ENCODE results near the gene KRT8.
A peak's percentile ranks its signal among the peaks of the same experiment; 100 is the strongest.
"Not testable (repeated sequence)": the region's sequence is repeated elsewhere in the genome, so short reads cannot be mapped to it uniquely, and the experiment has no call there.

KRT8 gene

DNA sequence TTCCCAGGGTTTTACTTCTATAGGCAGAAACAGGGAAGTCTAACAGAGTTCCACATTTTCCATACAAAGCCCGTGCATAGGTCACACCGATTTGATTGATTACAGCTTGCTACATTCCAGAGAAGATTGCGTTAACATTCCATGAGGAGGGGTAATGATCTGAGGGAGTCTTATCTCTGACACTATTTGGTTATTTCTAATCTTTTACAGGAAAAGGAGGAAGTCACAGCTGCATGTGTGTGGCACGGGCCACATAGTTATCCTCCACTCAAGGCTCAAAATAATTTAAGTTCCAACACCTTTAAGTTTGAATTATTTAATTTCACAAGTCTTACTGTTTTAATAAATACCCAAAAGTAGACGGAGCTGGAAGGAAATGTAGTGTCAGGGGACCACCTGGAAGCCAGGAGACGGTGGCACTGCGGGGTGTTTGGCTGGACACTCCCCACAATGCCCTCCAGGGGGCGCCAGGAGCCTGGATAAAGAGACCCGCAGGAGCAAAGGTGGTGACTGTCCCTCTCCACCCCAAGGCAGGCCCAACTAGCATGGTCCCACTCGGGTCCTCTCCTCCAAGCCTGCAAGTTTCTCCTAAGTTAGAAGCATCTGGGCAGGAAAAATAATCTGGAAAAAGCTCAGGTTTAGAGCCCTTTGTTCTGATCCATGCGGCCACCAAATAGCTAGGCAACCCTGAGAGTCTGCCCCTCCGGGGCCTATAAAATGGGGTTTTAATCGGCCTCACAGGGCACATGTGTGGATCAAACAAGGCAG, 20.2 kb downstream of the KRT8 start:
- Histone ChIP-seq H3K4me3 (ENCODE audit: low read depth, low read length) (no peak overlapping the region), H3K36me3 (ENCODE audit: control insufficient read depth, insufficient read depth, low read length) (no peaks in the 10 kb centered on the region), H3K4me1 (ENCODE audit: control insufficient read depth, insufficient read depth, low read length) (no peaks in the 10 kb centered on the region), H3K9ac (ENCODE audit: low read depth, low read length) (no peak overlapping the region), H3K9me3 (ENCODE audit: control insufficient read depth, insufficient read depth, low read length) (no peaks in the 10 kb centered on the region), H3K27me3 (ENCODE audit: control insufficient read depth, insufficient read depth, low read length) (no peaks in the 10 kb centered on the region), H3K27ac (ENCODE audit: low read depth, low read length) (peak overlapping the region; percentile 16)

DNA sequence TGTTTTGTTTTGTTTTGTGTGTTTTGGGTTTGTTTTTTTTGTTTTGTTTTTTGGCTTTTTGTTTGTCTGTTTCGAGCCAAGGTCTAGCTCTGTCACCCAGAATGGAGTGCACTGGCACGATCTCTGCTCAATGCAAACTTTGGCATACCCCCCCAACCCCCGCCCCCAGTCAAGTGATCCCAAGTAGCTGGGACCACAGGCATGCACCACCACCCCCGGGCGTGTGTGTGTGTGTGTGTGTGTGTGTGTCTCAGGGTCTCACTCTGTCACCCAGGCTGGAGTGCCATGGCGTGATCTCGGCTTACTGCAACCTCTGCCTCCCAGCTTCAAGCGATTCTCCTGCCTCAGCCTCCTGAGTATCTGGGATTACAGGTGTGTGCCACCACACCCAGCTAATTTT, 24.4 kb downstream of the KRT8 start:
- H3K27me3 ChIP-seq (ENCODE audit: control insufficient read depth, insufficient read depth, low read length); H3K27ac ChIP-seq (ENCODE audit: low read depth, low read length); H3K4me3 ChIP-seq (ENCODE audit: low read depth, low read length); H3K36me3 ChIP-seq (ENCODE audit: control insufficient read depth, insufficient read depth, low read length); H3K4me1 ChIP-seq (ENCODE audit: control insufficient read depth, insufficient read depth, low read length); H3K9ac ChIP-seq (ENCODE audit: low read depth, low read length); H3K9me3 ChIP-seq (ENCODE audit: control insufficient read depth, insufficient read depth, low read length): not testable (repeated sequence)

DNA sequence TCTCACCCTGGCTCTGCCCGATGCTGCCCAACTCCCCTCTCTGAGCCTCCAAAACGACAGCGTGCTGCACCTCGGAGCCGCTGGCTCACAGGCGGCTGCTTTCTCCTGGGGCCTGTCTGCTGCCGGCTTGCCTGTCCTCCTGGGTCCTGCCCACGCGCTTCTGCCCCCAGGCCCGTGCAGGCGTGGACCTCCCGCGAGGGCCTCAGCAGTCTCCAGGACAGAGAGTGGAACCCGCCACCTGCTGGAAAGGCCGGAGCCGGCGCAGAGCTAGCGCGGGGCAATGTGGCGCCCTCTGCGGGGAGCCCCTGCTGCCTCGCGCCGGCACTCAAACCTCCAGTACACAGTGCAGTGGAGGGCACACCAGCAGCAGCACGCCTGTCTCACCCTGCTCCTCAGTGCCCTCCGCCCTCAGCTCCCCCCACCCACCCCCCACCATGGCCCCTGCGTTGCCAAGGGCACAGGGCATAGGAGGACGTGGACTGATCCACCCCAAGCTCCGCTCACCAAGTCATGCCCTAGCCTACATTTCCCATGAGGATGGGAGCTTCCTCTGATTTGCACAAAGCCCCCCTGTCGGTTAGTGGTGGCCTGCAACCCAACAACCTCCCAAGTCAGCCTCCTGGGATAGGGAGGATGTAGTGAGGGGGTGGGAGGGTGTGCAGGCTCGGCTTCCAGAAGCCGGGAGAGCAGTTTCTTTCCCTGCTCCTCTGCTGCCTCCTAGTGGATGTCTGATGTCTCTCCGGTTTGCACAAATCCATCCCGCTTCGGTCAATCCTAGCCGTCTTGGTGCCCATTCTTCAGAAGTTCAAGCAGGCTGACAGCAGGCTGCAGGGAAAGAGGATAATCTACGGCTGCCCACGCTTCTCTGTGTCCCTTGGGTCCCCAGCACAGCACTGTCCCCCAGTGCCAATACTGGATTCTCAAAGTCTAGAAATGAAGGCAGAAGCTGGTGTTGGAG, 25.2 kb downstream of the KRT8 start:
- H3K9ac ChIP-seq (ENCODE audit: low read depth, low read length) = no peak overlapping the region
- H3K27me3 ChIP-seq (ENCODE audit: control insufficient read depth, insufficient read depth, low read length) = peaks cover 2% of the 10 kb centered on the region
- H3K9me3 ChIP-seq (ENCODE audit: control insufficient read depth, insufficient read depth, low read length) = no peaks in the 10 kb centered on the region
- H3K4me3 ChIP-seq (ENCODE audit: low read depth, low read length) = peak overlapping the region; percentile 52; the same call in 1 of the 2 replicates
- no peaks in the 10 kb centered on the region for H3K36me3 ChIP-seq (ENCODE audit: control insufficient read depth, insufficient read depth, low read length)
- H3K27ac ChIP-seq (ENCODE audit: low read depth, low read length) = no peak overlapping the region
- no peaks in the 10 kb centered on the region for H3K4me1 ChIP-seq (ENCODE audit: control insufficient read depth, insufficient read depth, low read length)

DNA sequence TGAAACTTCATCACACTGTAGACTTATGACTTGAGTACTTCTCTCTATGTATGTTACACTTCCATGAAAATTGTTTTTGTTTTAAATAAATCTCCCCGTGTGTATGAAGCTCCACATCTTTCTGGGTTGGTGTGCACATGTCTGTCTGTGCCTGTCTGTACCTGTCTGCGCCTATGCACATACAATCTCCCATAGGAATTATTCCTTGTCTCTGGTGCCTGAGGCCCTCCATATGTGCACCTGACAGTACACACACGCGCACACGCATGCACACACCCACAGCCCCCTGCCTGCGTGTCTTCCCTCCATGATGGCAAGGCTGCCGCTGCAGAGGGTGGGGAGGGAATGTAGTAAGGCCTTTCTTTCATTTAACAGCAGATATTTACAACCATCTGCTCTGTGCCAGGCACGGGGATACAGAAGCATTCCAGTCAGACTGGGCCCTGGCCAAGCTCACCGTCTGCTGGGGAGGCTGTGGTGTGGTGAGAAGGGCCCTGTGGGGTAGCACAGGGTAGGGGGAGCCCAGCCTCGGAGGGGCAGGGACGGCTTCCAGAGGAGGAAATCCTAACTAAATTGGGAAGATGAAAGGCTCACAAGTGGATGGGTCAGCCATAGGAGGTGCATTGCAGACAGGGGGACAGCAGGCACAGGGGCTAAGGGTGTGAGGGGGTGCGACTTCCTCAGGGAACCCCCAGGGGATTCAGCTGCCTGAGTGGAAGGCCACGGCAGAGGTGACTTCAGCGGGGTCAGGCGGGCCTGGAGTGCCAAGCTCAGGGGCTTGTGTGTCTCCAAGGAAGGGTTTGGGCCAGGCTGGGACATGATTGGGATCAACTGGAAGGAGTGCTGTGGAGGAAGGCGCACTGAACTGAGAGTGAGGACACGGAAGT, 26.1 kb downstream of the KRT8 start:
- Histone ChIP-seq H3K4me1 (ENCODE audit: control insufficient read depth, insufficient read depth, low read length) (0 out of 2 replicates have a peak, but pooled peaks cover 3% of the 10 kb centered on the region), H3K4me3 (ENCODE audit: low read depth, low read length) (peak overlapping the region; percentile 52; the same call in 1 of the 2 replicates), H3K9ac (ENCODE audit: low read depth, low read length) (no peak overlapping the region), H3K27me3 (ENCODE audit: control insufficient read depth, insufficient read depth, low read length) (peaks cover 9% of the 10 kb centered on the region), H3K27ac (ENCODE audit: low read depth, low read length) (no peak overlapping the region), H3K36me3 (ENCODE audit: control insufficient read depth, insufficient read depth, low read length) (no peaks in the 10 kb centered on the region), H3K9me3 (ENCODE audit: control insufficient read depth, insufficient read depth, low read length) (no peaks in the 10 kb centered on the region)

DNA sequence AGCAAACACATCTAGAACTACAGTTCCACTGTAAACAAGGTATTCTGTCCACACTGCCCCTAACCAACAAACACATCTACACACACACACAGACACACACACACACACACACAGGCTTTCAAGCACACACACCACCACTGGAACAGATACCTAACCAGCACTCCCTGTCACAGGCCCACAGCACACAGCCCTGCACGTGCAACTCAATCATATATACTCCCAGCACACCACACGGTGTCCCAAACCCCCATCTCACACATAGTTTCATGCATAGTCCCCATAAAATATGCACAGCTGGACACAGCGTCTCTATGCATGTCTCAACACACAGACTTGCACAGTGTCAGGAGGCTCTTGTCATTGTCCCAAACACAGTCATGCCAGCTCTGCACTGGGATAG, 27.6 kb downstream of the KRT8 start:
- Histone ChIP-seq H3K9ac (ENCODE audit: low read depth, low read length) (no peak overlapping the region), H3K4me3 (ENCODE audit: low read depth, low read length) (no peak overlapping the region), H3K27ac (ENCODE audit: low read depth, low read length) (no peak overlapping the region), H3K36me3 (ENCODE audit: control insufficient read depth, insufficient read depth, low read length) (no peaks in the 10 kb centered on the region), H3K27me3 (ENCODE audit: control insufficient read depth, insufficient read depth, low read length) (peaks cover 19% of the 10 kb centered on the region), H3K9me3 (ENCODE audit: control insufficient read depth, insufficient read depth, low read length) (no peaks in the 10 kb centered on the region), H3K4me1 (ENCODE audit: control insufficient read depth, insufficient read depth, low read length) (0 out of 2 replicates have a peak, but pooled peaks cover 3% of the 10 kb centered on the region)

DNA sequence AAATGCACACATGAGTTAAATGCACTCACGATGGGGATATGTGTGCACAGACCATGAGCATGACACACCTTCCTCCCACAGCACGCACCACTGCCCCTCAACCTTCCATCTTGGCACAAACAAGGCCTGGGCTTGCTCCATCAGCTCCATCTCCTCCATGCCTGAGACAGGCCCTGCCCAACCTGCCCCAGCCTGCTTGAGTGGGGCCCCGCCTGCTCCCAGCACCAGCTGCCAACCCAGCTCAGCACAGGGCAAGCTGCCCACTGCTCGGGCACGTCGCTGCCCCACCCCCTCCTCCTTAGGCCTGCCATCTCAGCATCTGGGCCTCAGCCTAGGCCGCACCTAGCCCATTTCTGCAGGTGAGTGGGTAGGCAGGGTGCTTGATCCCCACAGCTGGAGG, 28.5 kb downstream of the KRT8 start:
- H3K4me1 ChIP-seq (ENCODE audit: control insufficient read depth, insufficient read depth, low read length) = 0 out of 2 replicates have a peak, but pooled peaks cover 3% of the 10 kb centered on the region
- H3K4me3 ChIP-seq (ENCODE audit: low read depth, low read length) = no peak overlapping the region
- no peak overlapping the region for H3K9ac ChIP-seq (ENCODE audit: low read depth, low read length)
- H3K9me3 ChIP-seq (ENCODE audit: control insufficient read depth, insufficient read depth, low read length) = no peaks in the 10 kb centered on the region
- H3K27me3 ChIP-seq (ENCODE audit: control insufficient read depth, insufficient read depth, low read length) = peaks cover 19% of the 10 kb centered on the region
- no peaks in the 10 kb centered on the region for H3K36me3 ChIP-seq (ENCODE audit: control insufficient read depth, insufficient read depth, low read length)
- H3K27ac ChIP-seq (ENCODE audit: low read depth, low read length) = no peak overlapping the region

DNA sequence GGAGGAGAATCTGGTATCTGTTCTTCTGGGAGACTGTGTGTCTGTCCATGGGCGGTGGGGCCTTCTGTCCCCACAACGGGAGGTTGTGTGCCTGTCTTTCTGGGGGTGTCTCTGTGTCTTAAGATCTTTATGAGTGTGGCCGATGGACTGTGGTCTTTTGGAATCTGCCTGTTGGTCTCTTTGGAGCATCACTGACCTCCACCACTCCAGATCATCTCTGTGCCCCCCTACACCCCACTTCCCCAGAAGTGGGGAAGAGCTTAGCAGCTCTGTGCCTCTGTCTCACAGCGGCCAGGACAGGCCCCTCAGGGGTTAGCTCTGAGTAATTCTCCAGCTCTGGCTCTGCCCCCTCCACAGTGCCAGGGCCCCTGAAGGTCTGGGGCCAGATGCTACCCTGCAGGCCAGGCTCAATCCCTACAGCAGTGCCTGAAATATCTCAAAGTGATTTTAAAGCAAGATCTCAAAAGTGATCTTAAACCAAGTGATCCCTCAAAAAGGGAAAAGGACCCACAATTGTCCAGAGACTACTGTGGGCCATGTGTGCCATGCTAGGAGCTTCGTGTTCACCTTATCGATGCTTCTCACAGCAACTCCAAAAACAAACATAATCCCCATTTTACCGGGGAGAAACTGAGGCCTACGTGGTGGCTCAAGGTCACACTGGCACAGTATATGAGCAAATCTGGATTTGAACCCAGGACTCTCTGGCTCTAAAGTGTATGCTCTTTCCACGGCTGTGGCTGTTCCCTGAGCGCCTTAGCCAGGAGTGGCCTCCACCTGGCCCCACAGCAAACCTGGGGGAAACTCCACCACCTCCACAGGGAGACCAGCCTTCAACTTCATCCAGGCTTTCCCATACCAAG, 30.1 kb downstream of the KRT8 start:
- Histone ChIP-seq H3K27ac (ENCODE audit: low read depth, low read length) (no peak overlapping the region), H3K4me3 (ENCODE audit: low read depth, low read length) (peak overlapping the region; percentile 60), H3K36me3 (ENCODE audit: control insufficient read depth, insufficient read depth, low read length) (no peaks in the 10 kb centered on the region), H3K4me1 (ENCODE audit: control insufficient read depth, insufficient read depth, low read length) (0 out of 2 replicates have a peak, but pooled peaks cover 3% of the 10 kb centered on the region), H3K27me3 (ENCODE audit: control insufficient read depth, insufficient read depth, low read length) (peaks cover 19% of the 10 kb centered on the region), H3K9ac (ENCODE audit: low read depth, low read length) (no peak overlapping the region), H3K9me3 (ENCODE audit: control insufficient read depth, insufficient read depth, low read length) (no peaks in the 10 kb centered on the region)

DNA sequence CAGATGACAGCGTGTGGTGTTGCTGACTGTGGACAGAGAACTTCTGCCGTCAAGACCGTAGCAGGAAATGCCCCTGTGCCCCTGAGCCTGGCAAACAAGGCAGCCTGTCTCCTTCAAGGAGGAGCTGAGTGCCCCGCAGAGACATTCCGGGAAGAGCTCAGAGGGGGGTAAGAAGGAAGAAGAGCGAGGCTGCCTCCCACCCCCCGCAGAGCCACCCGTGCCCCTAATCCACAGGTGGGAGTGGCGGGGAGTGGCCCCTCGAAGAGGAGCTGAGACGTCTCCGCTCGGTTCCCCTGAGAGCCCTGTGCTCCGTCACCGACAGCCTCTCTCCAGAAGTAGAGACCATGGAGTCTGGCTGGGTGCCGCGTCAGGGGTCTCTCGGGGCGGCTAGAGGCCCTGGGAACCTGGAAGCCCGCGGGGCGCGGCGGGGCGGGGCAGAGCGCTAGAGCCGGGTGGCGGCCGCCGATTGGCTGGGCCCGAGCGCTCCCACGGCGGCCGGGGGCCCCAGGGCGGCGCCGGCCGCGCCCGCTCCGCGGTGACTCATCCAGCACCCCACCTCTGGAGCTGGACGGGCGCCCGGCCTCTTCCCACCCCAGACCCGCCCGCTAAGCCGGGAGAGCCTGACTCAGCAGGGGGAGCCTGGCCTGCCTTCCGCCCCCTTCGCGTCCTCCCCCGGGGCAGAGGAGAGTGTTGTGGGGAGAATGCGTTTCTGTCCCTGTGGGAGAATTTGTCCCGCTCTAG, 30.9 kb downstream of the KRT8 start:
- H3K9me3 ChIP-seq (ENCODE audit: control insufficient read depth, insufficient read depth, low read length) = no peaks in the 10 kb centered on the region
- 0 out of 2 replicates have a peak overlapping the region, but pooled peaks have one; percentile 32 for H3K9ac ChIP-seq (ENCODE audit: low read depth, low read length)
- H3K36me3 ChIP-seq (ENCODE audit: control insufficient read depth, insufficient read depth, low read length) = no peaks in the 10 kb centered on the region
- H3K27me3 ChIP-seq (ENCODE audit: control insufficient read depth, insufficient read depth, low read length) = peaks cover 19% of the 10 kb centered on the region
- peak overlapping the region; percentile 60 for H3K4me3 ChIP-seq (ENCODE audit: low read depth, low read length)
- 0 out of 2 replicates have a peak, but pooled peaks cover 3% of the 10 kb centered on the region for H3K4me1 ChIP-seq (ENCODE audit: control insufficient read depth, insufficient read depth, low read length)
- H3K27ac ChIP-seq (ENCODE audit: low read depth, low read length) = no peak overlapping the region

DNA sequence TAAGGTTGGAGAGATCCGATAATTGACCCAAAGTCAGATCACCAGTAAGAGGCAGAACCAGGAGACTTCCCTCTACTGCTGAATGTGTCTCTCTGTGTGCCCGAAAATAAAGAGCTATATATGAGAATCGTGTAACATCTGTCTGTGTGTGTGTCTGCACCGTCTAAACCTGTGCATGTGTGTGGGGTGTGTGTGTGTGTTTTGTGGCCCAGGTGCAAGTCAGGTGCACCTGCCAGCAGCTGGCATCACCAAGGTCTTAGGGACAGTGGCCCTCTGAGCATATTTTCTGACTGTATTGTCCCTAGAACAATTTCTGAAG, 31.4 kb downstream of the KRT8 start:
- no peak overlapping the region; the same call in 1 of the 2 replicates for H3K4me3 ChIP-seq (ENCODE audit: low read depth, low read length)

More for the DNA sequence above, 31.4 kb downstream of the KRT8 start:
- H3K4me1 ChIP-seq (ENCODE audit: control insufficient read depth, insufficient read depth, low read length) = 0 out of 2 replicates have a peak, but pooled peaks cover 3% of the 10 kb centered on the region
- no peak overlapping the region for H3K27ac ChIP-seq (ENCODE audit: low read depth, low read length)
- no peaks in the 10 kb centered on the region for H3K36me3 ChIP-seq (ENCODE audit: control insufficient read depth, insufficient read depth, low read length)
- no peaks in the 10 kb centered on the region for H3K9me3 ChIP-seq (ENCODE audit: control insufficient read depth, insufficient read depth, low read length)
- H3K9ac ChIP-seq (ENCODE audit: low read depth, low read length) = no peak overlapping the region
- H3K27me3 ChIP-seq (ENCODE audit: control insufficient read depth, insufficient read depth, low read length) = peaks cover 19% of the 10 kb centered on the region
